K562 (cell line): ENCODE measurements around the gene PYCR2. TPM values are rescaled to one million over a fixed set of nuclear protein-coding genes. Genes with fewer than 3 reads are reported as not detected.

Experiments
- ATF7 ChIP-seq: fragments of 450-650 bp; IDR thresholded peaks from 2 replicates; pipeline ENCODE4 v1.7.1; 2014; ENCODE audit warnings: mild to moderate bottlenecking, moderate library complexity
- CCNT2 ChIP-seq: IDR thresholded peaks from 2 replicates; pipeline ENCODE4 v1.6.1; 2011; ENCODE audit warnings: borderline replicate concordance, low read depth, mild to moderate bottlenecking, moderate library complexity, mixed read lengths, low read length; ENCODE audit not compliant: insufficient read length; ENCODE audit errors: extremely low read depth
- MEF2A ChIP-seq: IDR thresholded peaks from 2 replicates; pipeline ENCODE4 v1.6.1; 2011; ENCODE audit warnings: low read depth, mild to moderate bottlenecking, low read length, moderate library complexity; ENCODE audit not compliant: control insufficient read depth
- NFATC3 ChIP-seq: fragments of 450-650 bp; IDR thresholded peaks from 2 replicates; pipeline ENCODE4 v1.6.1; 2017; ENCODE audit warnings: mild to moderate bottlenecking
- POLR2G ChIP-seq: fragments of 200-400 bp; formaldehyde crosslinking; IDR thresholded peaks from 2 replicates; pipeline ENCODE4 v1.6.1; 2017; ENCODE audit warnings: low read depth, mild to moderate bottlenecking, antibody characterized with exemption, low read length, moderate library complexity
- RBFOX2 ChIP-seq: fragments of 200-400 bp; formaldehyde crosslinking; IDR thresholded peaks from 2 replicates; pipeline ENCODE4 v1.6.1; 2017; ENCODE audit warnings: low read depth, mild to moderate bottlenecking, low read length, moderate library complexity
- ZBTB7A ChIP-seq: IDR thresholded peaks from 2 replicates; pipeline ENCODE4 v1.6.1; 2011; ENCODE audit warnings: low read depth, mild to moderate bottlenecking, low read length, moderate library complexity, borderline replicate concordance; ENCODE audit not compliant: control insufficient read depth
- ZNF175 ChIP-seq: fragments of 200-800 bp; sonication (Bioruptor generic); IDR thresholded peaks from 2 replicates; pipeline ENCODE4 v1.6.1; 2016; ENCODE audit warnings: low read depth, mild to moderate bottlenecking, missing genetic modification characterization, missing compliant biosample characterization
- ZNF551 ChIP-seq: fragments of 250-450 bp; sonication (Bioruptor Pico); IDR thresholded peaks from 2 replicates; pipeline ENCODE4 v1.5.0; 2021; ENCODE audit warnings: mild to moderate bottlenecking, moderate library complexity
- ZSCAN29 ChIP-seq: fragments of 450-650 bp; IDR thresholded peaks from 2 replicates; pipeline ENCODE4 v1.6.1; 2017
- polyA plus RNA-seq, 8 experiments: library from polyadenylated mRNA; depleted of rRNA in 4 of 8; stranded (reverse) in 5 of 8; unstranded in 3 of 8; fragments of >200 nt; fragmentation: Nextera tagmentation in 2 of 8; fragmentation: Illumina TruSeq in 1 of 8; extraction: Ambion mirVana in 2 of 8; extraction: Trizol in 1 of 8; gene quantifications; 2 replicates each; pipeline versions ENCODE4 v1.2.1 to v1.2.3, GENCODE V29; 2011 to 2014; ENCODE audit warnings: inconsistent platforms in 1 of 8, missing spikeins in 1 of 8
- total RNA-seq, 7 experiments: library from RNA; depleted of rRNA in 6 of 7; stranded (reverse); fragments of >200 nt in 6 of 7; fragmentation: Illumina TruSeq in 2 of 7; extraction: Trizol in 2 of 7; gene quantifications; 2 replicates each; pipeline versions ENCODE4 v1.2.1 to v1.2.3, GENCODE V29; 2011 to 2021; ENCODE audit warnings: low replicate concordance in 1 of 7
- TF ChIP-seq, protein P1 (sequence below): sonication (generic); formaldehyde crosslinking; IDR thresholded peaks from 2 replicates; pipeline ENCODE4 v1.4.0; 2020; ENCODE audit warnings: mild to moderate bottlenecking, missing genetic modification reagents
- TF ChIP-seq, protein P2 (sequence below): sonication (generic); formaldehyde crosslinking; IDR thresholded peaks from 2 replicates; pipeline ENCODE4 v1.8.0; 2022; ENCODE audit warnings: missing genetic modification reagents, mild to moderate bottlenecking, borderline replicate concordance
- TF ChIP-seq, protein P3 (sequence below): fragments of 250-450 bp; sonication (Bioruptor Pico); IDR thresholded peaks from 2 replicates; pipeline ENCODE4 v1.8.0; 2021; ENCODE audit warnings: borderline replicate concordance, mild to moderate bottlenecking, moderate library complexity; ENCODE audit not compliant: poor library complexity, severe bottlenecking
- TF ChIP-seq, protein P4 (sequence below): sonication (generic); formaldehyde crosslinking; IDR thresholded peaks from 2 replicates; pipeline ENCODE4 v1.8.1; 2023; ENCODE audit warnings: mild to moderate bottlenecking, missing genetic modification reagents, moderate library complexity
- TF ChIP-seq, protein P5 (sequence below): IDR thresholded peaks from 2 replicates; pipeline ENCODE4 v1.6.1; 2012; ENCODE audit warnings: low read depth, low read length, improper control_type of control experiment, borderline replicate concordance
- TF ChIP-seq, protein P6 (sequence below): sonication (generic); formaldehyde crosslinking; IDR thresholded peaks from 2 replicates; pipeline ENCODE4 v1.8.1; 2023; ENCODE audit warnings: mild to moderate bottlenecking, missing genetic modification reagents

The PYCR2 gene
- total and polyA plus RNA-seq, 9 of the 15 experiments (the other 6 are each of a cell fraction or from before 2014, with no cell fraction given): 5.5 to 219 (median 127) TPM

DNA sequence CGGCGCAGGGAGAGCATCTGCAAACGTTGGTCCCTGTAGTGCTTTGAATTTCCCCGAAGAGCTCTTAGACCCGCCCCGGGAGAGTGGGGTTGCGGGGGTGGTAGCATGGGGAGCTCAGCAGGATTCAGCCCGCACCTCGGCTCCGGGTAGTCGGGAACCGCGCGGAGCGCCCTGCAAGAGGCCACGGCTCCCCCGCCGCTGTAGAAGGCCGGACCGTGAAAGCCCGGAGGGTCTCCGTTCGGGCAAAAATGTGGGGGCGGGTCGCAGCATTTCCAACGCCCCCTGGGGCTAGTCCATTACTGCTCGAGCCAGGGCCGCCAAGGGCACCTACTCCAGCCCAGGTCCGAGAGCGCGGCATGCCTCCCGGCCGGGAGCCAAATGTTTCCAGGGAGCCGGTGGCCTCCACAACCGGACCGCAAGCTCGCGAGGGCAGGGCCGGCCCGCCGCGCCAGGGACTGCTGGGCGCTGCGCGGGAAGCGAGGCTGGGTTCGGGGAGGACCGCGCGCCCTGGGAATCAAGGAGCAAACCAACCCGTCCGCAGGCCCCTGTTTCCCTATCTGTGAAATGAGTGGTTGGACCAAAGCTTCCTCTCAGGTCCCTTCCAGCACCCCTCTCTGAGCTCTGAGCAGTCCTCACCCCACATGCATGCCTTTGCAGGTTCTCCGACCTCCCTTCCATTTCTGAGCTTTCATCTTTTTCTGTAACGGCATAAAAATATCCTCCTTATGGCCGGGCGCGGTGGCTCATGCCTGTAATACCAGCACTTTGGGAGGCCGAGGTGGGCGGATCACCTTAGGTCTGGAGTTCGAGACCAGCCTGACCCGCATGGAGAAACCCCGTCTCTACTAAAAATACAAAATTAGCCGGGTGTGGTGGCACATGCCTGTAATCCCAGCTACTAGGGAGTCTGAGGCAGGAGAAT is 41.1 kb downstream of the PYCR2 start (continued):
- TF ChIP-seq, protein P1, sequence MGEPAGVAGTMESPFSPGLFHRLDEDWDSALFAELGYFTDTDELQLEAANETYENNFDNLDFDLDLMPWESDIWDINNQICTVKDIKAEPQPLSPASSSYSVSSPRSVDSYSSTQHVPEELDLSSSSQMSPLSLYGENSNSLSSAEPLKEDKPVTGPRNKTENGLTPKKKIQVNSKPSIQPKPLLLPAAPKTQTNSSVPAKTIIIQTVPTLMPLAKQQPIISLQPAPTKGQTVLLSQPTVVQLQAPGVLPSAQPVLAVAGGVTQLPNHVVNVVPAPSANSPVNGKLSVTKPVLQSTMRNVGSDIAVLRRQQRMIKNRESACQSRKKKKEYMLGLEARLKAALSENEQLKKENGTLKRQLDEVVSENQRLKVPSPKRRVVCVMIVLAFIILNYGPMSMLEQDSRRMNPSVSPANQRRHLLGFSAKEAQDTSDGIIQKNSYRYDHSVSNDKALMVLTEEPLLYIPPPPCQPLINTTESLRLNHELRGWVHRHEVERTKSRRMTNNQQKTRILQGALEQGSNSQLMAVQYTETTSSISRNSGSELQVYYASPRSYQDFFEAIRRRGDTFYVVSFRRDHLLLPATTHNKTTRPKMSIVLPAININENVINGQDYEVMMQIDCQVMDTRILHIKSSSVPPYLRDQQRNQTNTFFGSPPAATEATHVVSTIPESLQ: 0 out of 2 replicates have a peak, but pooled peaks have one; percentile 6
- TF ChIP-seq ZSCAN29 (no peak), POLR2G (peak; percentile 77), ZNF175 (no peak), RBFOX2 (peak; percentile 72), MEF2A (no peak), ATF7 (0 out of 2 replicates have a peak, but pooled peaks have one; percentile 0), CCNT2 (peak; percentile 42), ZBTB7A (peak; percentile 51; the same call in 1 of the 2 replicates), ZNF551 (CRISPR knock-in tag) (no peak), NFATC3 (no peak)
- TF ChIP-seq, protein P2, sequence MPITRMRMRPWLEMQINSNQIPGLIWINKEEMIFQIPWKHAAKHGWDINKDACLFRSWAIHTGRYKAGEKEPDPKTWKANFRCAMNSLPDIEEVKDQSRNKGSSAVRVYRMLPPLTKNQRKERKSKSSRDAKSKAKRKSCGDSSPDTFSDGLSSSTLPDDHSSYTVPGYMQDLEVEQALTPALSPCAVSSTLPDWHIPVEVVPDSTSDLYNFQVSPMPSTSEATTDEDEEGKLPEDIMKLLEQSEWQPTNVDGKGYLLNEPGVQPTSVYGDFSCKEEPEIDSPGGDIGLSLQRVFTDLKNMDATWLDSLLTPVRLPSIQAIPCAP (CRISPR knock-in tag): no peak
- TF ChIP-seq, protein P3, sequence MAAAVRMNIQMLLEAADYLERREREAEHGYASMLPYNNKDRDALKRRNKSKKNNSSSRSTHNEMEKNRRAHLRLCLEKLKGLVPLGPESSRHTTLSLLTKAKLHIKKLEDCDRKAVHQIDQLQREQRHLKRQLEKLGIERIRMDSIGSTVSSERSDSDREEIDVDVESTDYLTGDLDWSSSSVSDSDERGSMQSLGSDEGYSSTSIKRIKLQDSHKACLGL (CRISPR knock-in tag): no peak
- TF ChIP-seq, protein P4, sequence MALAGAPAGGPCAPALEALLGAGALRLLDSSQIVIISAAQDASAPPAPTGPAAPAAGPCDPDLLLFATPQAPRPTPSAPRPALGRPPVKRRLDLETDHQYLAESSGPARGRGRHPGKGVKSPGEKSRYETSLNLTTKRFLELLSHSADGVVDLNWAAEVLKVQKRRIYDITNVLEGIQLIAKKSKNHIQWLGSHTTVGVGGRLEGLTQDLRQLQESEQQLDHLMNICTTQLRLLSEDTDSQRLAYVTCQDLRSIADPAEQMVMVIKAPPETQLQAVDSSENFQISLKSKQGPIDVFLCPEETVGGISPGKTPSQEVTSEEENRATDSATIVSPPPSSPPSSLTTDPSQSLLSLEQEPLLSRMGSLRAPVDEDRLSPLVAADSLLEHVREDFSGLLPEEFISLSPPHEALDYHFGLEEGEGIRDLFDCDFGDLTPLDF (CRISPR knock-in tag): peak; percentile 68; the same call in 1 of the 2 replicates
- TF ChIP-seq, protein P5, sequence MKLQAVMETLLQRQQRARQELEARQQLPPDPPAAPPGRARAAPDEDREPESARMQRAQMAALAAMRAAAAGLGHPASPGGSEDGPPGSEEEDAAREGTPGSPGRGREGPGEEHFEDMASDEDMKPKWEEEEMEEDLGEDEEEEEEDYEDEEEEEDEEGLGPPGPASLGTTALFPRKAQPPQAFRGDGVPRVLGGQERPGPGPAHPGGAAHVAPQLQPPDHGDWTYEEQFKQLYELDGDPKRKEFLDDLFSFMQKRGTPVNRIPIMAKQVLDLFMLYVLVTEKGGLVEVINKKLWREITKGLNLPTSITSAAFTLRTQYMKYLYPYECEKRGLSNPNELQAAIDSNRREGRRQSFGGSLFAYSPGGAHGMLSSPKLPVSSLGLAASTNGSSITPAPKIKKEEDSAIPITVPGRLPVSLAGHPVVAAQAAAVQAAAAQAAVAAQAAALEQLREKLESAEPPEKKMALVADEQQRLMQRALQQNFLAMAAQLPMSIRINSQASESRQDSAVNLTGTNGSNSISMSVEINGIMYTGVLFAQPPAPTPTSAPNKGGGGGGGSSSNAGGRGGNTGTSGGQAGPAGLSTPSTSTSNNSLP: no peak
- TF ChIP-seq, protein P6, sequence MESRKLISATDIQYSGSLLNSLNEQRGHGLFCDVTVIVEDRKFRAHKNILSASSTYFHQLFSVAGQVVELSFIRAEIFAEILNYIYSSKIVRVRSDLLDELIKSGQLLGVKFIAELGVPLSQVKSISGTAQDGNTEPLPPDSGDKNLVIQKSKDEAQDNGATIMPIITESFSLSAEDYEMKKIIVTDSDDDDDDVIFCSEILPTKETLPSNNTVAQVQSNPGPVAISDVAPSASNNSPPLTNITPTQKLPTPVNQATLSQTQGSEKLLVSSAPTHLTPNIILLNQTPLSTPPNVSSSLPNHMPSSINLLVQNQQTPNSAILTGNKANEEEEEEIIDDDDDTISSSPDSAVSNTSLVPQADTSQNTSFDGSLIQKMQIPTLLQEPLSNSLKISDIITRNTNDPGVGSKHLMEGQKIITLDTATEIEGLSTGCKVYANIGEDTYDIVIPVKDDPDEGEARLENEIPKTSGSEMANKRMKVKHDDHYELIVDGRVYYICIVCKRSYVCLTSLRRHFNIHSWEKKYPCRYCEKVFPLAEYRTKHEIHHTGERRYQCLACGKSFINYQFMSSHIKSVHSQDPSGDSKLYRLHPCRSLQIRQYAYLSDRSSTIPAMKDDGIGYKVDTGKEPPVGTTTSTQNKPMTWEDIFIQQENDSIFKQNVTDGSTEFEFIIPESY (CRISPR knock-in tag): peak; percentile 32
